CD4-positive, alpha-beta T cell treated with Interleukin-6 for 4 hours (primary cell): Measurements from ENCODE around the gene EVA1C.
"Not testable (repeated sequence)": the region's sequence is repeated elsewhere in the genome, so short reads cannot be mapped to it uniquely, and the experiment has no call there.

Experiments used
- DNase-seq: peaks from one replicate; pipeline ENCODE4 v3.0.0-alpha.2; 2020; ENCODE audit warnings: mixed read lengths

The EVA1C gene

GRCh38 chr21:32463889-32464300, 51.4 kb downstream of the EVA1C start:
- DNase-seq, result no peak

GRCh38 chr21:32467291-32467690, 54.8 kb downstream of the EVA1C start:
- DNase-seq, result no peak

GRCh38 chr21:32468681-32469111, 56.2 kb downstream of the EVA1C start:
- DNase-seq, result no peak

- DNase-seq, result no peak
These were observed 57.1 kb downstream of the EVA1C start for GRCh38 chr21:32469628-32470027.

GRCh38 chr21:32470206-32470605, 57.7 kb downstream of the EVA1C start:
- DNase-seq, result no peak

GRCh38 chr21:32472890-32473765, 60.6 kb downstream of the EVA1C start:
- no peak for DNase-seq

- DNase-seq, result no peak
These were observed 61.9 kb downstream of the EVA1C start for GRCh38 chr21:32474179-32475059.

GRCh38 chr21:32475162-32475812, 62.8 kb downstream of the EVA1C start:
- DNase-seq, result no peak

- DNase-seq, result no peak
These were observed 64.3 kb downstream of the EVA1C start for GRCh38 chr21:32476661-32477423.

GRCh38 chr21:32477424-32477745, 64.9 kb downstream of the EVA1C start:
- no peak for DNase-seq

GRCh38 chr21:32481875-32482408, 69.4 kb downstream of the EVA1C start:
- DNase-seq, result no peak

- no peak for DNase-seq
These were observed 70.2 kb downstream of the EVA1C start for GRCh38 chr21:32482565-32483292.

GRCh38 chr21:32483293-32483595, 70.7 kb downstream of the EVA1C start:
- DNase-seq, result no peak

- no peak for DNase-seq
These were observed 72.3 kb downstream of the EVA1C start for GRCh38 chr21:32484706-32485380.

- DNase-seq, result no peak
These were observed 79.9 kb downstream of the EVA1C start for GRCh38 chr21:32492376-32492775.

GRCh38 chr21:32494934-32495709, 82.6 kb downstream of the EVA1C start:
- no peak for DNase-seq

GRCh38 chr21:32496568-32496967, 84.1 kb downstream of the EVA1C start:
- DNase-seq, result no peak

- no peak for DNase-seq
These were observed 86.9 kb downstream of the EVA1C start for GRCh38 chr21:32499249-32500055.

GRCh38 chr21:32503641-32504040, 91.1 kb downstream of the EVA1C start:
- not testable (repeated sequence) for DNase-seq
